ENCODE data around the gene ICOS. TPM values are rescaled to one million over a fixed set of nuclear protein-coding genes. Genes with fewer than 3 reads are reported as not detected.

The ICOS gene
- total and polyA plus RNA-seq, 10 of the 15 experiments (the other 5 are each of a cell fraction or from before 2014, with no cell fraction given) = 0.47 to 36.0 (median 0.87) TPM

- TF ChIP-seq USF1 (IDR thresholded peaks at IDR 0.05; ENCODE audit: borderline replicate concordance, extremely low read length, insufficient read depth, low read depth, low read length) = no peak
- no peak for TF ChIP-seq STAT3 (IDR thresholded peaks at IDR 0.05; ENCODE audit: low read depth, low read length)
- TF ChIP-seq JUNB (IDR thresholded peaks at IDR 0.05) = no peak
- no peak for TF ChIP-seq TCF7 (IDR thresholded peaks at IDR 0.05; ENCODE audit: borderline replicate concordance)
- TF ChIP-seq POU2F2 (IDR thresholded peaks at IDR 0.05; ENCODE audit: borderline replicate concordance, low read depth, low read length) = no peak
- no peak for TF ChIP-seq BCL11A (IDR thresholded peaks at IDR 0.05; ENCODE audit: low read depth, low read length)
- TF ChIP-seq CTCF (IDR thresholded peaks at IDR 0.05 in 2 of 3, conservative IDR thresholded peaks at IDR 0.05 in 1 of 3; ENCODE audit: control insufficient read depth in 2 of 3, extremely low read depth in 1 of 3, insufficient read depth in 1 of 3, low read depth in 3 of 3, low read length in 3 of 3) = no peak
- no peak for TF ChIP-seq GABPA (IDR thresholded peaks at IDR 0.05; ENCODE audit: low read depth)
- no peak for TF ChIP-seq ZNF592 (IDR thresholded peaks at IDR 0.05)
Measured at GRCh38 chr2:203890733-203891132, 45.8 kb upstream of the ICOS start (continued).

Measured in GM12878 (cell line).